Fibroblast of villous mesenchyme (primary cell): ENCODE results near the gene BCR. TPM values are rescaled to one million over a fixed set of nuclear protein-coding genes. Genes with fewer than 3 reads are reported as not detected.

Experiments
- DNase-seq: peaks from one replicate; pipeline ENCODE4 v3.0.0-alpha.2; 2010; ENCODE audit warnings: low read depth
- H3K4me3 ChIP-seq: 2 replicates; pipeline ENCODE4 v1.5.1; 2011; ENCODE audit warnings: low read depth, mild to moderate bottlenecking, low read length
- total RNA-seq: library from RNA; depleted of rRNA; stranded (reverse); fragments of >200 nt; gene quantifications from 2 replicates; pipeline ENCODE4 v1.2.3, GENCODE V29; 2012
- TF ChIP-seq, protein P1 (sequence below): IDR thresholded peaks from 2 replicates; pipeline ENCODE4 v1.5.1; 2012; ENCODE audit warnings: low read depth, mild to moderate bottlenecking, low read length; ENCODE audit not compliant: insufficient read depth

The BCR gene
- total RNA-seq, 1 donor = 36.7 TPM

DNA sequence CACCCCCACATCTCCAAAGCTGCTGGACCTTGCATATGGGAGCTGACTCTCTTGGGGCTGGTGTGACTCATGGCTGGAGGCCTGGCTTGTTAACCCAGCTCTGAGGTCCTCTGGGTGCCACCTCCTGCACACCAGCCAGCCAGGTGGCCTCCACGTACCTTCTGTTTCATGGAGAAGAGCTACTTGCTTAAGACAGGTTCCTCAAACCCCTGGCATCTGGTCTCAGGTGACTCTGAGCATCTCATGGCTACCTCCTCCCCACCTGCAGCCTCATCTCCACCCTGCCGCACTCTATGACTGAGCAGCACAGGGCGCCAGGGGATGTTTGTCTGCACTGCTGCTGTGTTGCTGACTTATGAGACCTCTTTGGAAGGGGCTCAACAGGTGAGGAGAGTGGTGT, 55.7 kb downstream of the BCR start:
- H3K4me3 ChIP-seq = no peak overlapping the region
- no peak for DNase-seq
- TF ChIP-seq, protein P1, sequence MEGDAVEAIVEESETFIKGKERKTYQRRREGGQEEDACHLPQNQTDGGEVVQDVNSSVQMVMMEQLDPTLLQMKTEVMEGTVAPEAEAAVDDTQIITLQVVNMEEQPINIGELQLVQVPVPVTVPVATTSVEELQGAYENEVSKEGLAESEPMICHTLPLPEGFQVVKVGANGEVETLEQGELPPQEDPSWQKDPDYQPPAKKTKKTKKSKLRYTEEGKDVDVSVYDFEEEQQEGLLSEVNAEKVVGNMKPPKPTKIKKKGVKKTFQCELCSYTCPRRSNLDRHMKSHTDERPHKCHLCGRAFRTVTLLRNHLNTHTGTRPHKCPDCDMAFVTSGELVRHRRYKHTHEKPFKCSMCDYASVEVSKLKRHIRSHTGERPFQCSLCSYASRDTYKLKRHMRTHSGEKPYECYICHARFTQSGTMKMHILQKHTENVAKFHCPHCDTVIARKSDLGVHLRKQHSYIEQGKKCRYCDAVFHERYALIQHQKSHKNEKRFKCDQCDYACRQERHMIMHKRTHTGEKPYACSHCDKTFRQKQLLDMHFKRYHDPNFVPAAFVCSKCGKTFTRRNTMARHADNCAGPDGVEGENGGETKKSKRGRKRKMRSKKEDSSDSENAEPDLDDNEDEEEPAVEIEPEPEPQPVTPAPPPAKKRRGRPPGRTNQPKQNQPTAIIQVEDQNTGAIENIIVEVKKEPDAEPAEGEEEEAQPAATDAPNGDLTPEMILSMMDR = no peak

GRCh38 chr22:23236440-23237184, 56.3 kb downstream of the BCR start:
- no peak overlapping the region for H3K4me3 ChIP-seq
- DNase-seq = no peak
- TF ChIP-seq, protein P1 = no peak

DNA sequence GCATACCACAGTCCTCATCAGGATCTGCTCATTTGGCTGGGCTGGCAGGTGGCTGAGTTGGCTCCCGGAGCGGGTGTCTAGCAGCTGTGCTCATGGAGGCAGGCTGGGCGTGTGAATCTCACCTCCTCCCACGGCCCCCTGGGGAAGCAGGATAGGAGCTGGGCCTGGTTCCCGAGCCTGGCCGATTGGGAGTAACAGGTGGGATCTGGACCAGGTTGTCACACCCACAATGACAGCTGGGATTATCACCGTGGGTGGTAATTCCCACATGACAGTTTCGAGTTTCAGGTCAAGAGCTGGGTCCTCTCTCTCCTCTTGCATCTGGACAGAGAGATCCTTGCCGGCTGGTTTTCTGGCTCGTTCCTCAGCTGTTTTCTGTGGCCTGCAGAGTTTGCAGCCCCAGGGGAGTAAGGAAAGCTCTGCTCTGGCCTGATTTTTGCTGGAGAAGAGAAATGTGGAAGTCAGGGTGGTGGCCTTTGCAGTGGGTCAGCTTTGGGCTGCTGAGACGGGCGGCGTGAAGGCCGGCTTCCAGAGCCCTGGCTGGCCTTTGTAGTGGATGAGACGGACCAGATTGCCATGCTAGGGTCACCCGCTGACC, 57.0 kb downstream of the BCR start:
- no peak overlapping the region for H3K4me3 ChIP-seq
- peak; percentile 50 for DNase-seq
- TF ChIP-seq, protein P1 = no peak

DNA sequence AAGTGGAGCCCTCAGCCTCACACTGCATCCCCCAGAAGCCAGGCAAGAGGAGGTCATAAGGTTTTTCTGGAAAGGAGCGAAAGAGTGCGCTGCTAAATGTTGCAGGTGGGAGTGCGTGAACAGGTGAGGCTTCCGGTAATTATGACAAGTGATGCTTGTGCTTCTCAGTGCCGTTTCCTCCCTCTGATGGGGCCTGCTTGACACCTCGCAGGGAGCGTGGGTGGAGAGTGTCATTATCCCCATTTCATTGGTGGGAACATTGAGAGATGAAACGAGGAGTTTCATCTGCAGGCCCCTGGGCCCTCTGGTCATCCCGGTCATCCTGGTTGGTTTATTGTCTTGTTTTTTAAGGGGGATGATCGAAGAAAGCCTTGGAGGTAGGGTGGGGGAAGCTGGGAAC, 57.5 kb downstream of the BCR start:
- no peak overlapping the region for H3K4me3 ChIP-seq
- TF ChIP-seq, protein P1 = no peak
- DNase-seq = no peak

GRCh38 chr22:23238707-23239106, 58.4 kb downstream of the BCR start:
- DNase-seq = no peak

GRCh38 chr22:23239429-23239828, 59.1 kb downstream of the BCR start:
- no peak for DNase-seq
- H3K4me3 ChIP-seq = no peak overlapping the region
- TF ChIP-seq, protein P1 = no peak

More at GRCh38 chr22:23238707-23239106, 58.4 kb downstream of the BCR start:
- no peak overlapping the region for H3K4me3 ChIP-seq
- TF ChIP-seq, protein P1 = no peak
